OCI-LY3 (cell line): ENCODE data around the gene RAPGEF2.

Source experiments
- EZH2phosphoT487 ChIP-seq: fragments of 200-600 bp; shearing (Covaris generic); IDR thresholded peaks from 2 replicates; pipeline ENCODE4 v1.6.1; 2018; ENCODE audit warnings: antibody characterized with exemption, mixed run types, low read depth
- TF ChIP-seq, protein P1 (sequence below): fragments of 200-600, 300-600 bp; sonication (generic); IDR thresholded peaks from 2 replicates; pipeline ENCODE4 v1.5.1; 2014; ENCODE audit warnings: antibody characterized with exemption, low read length, low read depth

DNA sequence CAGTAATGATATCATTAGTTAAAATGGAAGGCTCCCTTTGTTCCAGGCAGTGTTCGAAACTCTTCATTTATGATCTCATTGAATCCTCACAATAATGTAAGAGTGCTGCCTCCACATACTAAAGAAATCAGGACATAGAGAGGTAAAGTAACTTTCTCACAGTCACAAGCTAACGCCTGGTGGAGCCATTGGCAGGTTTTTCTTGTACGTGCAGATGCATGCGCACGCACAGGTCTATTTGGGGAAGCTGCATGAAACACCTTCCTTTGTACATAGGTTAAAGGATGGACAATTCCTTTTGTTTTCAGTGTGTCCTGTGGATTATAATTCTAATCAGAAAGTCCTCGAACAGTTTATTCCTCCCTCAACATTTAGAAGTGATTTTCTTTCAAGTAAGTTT lies 176.2 kb downstream of the RAPGEF2 start:
- TF ChIP-seq, protein P1, sequence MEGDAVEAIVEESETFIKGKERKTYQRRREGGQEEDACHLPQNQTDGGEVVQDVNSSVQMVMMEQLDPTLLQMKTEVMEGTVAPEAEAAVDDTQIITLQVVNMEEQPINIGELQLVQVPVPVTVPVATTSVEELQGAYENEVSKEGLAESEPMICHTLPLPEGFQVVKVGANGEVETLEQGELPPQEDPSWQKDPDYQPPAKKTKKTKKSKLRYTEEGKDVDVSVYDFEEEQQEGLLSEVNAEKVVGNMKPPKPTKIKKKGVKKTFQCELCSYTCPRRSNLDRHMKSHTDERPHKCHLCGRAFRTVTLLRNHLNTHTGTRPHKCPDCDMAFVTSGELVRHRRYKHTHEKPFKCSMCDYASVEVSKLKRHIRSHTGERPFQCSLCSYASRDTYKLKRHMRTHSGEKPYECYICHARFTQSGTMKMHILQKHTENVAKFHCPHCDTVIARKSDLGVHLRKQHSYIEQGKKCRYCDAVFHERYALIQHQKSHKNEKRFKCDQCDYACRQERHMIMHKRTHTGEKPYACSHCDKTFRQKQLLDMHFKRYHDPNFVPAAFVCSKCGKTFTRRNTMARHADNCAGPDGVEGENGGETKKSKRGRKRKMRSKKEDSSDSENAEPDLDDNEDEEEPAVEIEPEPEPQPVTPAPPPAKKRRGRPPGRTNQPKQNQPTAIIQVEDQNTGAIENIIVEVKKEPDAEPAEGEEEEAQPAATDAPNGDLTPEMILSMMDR, result no peak
- TF ChIP-seq EZH2phosphoT487, result no peak
